Measurements from ENCODE around the gene ZNF14.

- TF ChIP-seq HDGF (IDR thresholded peaks at IDR 0.05; ENCODE audit: borderline replicate concordance): no peak
- no peak for TF ChIP-seq BHLHE40 (IDR thresholded peaks at IDR 0.05; ENCODE audit: borderline replicate concordance)
- no peak for TF ChIP-seq ARNT (IDR thresholded peaks at IDR 0.05)
- no peak for TF ChIP-seq SUZ12 (IDR thresholded peaks at IDR 0.05)
- no peak for TF ChIP-seq PKNOX1 (IDR thresholded peaks at IDR 0.05)
- no peak for TF ChIP-seq TARDBP (IDR thresholded peaks at IDR 0.05)
- TF ChIP-seq FOXM1 (IDR thresholded peaks at IDR 0.05; ENCODE audit: borderline replicate concordance): no peak
- no peak for TF ChIP-seq LEF1 (IDR thresholded peaks at IDR 0.05; ENCODE audit: borderline replicate concordance)
- TF ChIP-seq FOXK2 (IDR thresholded peaks at IDR 0.05): no peak
- no peak for TF ChIP-seq ZNF384 (IDR thresholded peaks at IDR 0.05)
- TF ChIP-seq FOXA1 (IDR thresholded peaks at IDR 0.05): no peak
- no peak for TF ChIP-seq SP1 (IDR thresholded peaks at IDR 0.05)
- TF ChIP-seq NFRKB (IDR thresholded peaks at IDR 0.05): no peak
- no peak for TF ChIP-seq L3MBTL2 (conservative IDR thresholded peaks at IDR 0.05)
Measured at GRCh38 chr19:19662344-19662743, 70.6 kb downstream of the ZNF14 start.
